HG03066 (cell line): Measurements from ENCODE around the gene PPP1R17.

Source experiments
- ATAC-seq: cut with Tn5 transposase; IDR thresholded peaks from one replicate; pipeline ENCODE4 v1.9.1; 2021; ENCODE audit warnings: low read depth; ENCODE audit not compliant: unreplicated experiment

The PPP1R17 gene

GRCh38 chr7:31695859-31696614, 9.0 kb downstream of the PPP1R17 start:
- ATAC-seq, result no peak

- no peak for ATAC-seq
Measured at GRCh38 chr7:31699050-31699449, 12.0 kb downstream of the PPP1R17 start.

GRCh38 chr7:31702354-31702753, 15.3 kb downstream of the PPP1R17 start:
- no peak for ATAC-seq

- no peak for ATAC-seq
Measured at GRCh38 chr7:31705377-31705776, 18.4 kb downstream of the PPP1R17 start.

- ATAC-seq, result no peak
Measured at GRCh38 chr7:31707089-31707488, 20.1 kb downstream of the PPP1R17 start.

GRCh38 chr7:31710171-31710570, 23.2 kb downstream of the PPP1R17 start:
- ATAC-seq, result no peak

- ATAC-seq, result no peak
Measured at GRCh38 chr7:31716355-31716754, 29.3 kb downstream of the PPP1R17 start.

- ATAC-seq, result no peak
Measured at GRCh38 chr7:31720366-31720765, 33.4 kb downstream of the PPP1R17 start.

GRCh38 chr7:31724696-31725095, 37.7 kb downstream of the PPP1R17 start:
- ATAC-seq, result no peak

- ATAC-seq, result no peak
Measured at GRCh38 chr7:31729195-31729804, 42.3 kb downstream of the PPP1R17 start.

- no peak for ATAC-seq
Measured at GRCh38 chr7:31734456-31734855, 47.4 kb downstream of the PPP1R17 start.

- ATAC-seq, result no peak
Measured at GRCh38 chr7:31735991-31736982, 49.3 kb downstream of the PPP1R17 start.

- ATAC-seq, result no peak
Measured at GRCh38 chr7:31741852-31742251, 54.8 kb downstream of the PPP1R17 start.

- ATAC-seq, result no peak
Measured at GRCh38 chr7:31744294-31744874, 57.4 kb downstream of the PPP1R17 start.

GRCh38 chr7:31747553-31747952, 60.5 kb downstream of the PPP1R17 start:
- no peak for ATAC-seq

GRCh38 chr7:31748084-31748483, 61.1 kb downstream of the PPP1R17 start:
- no peak for ATAC-seq

- ATAC-seq, result no peak
Measured at GRCh38 chr7:31751726-31752125, 64.7 kb downstream of the PPP1R17 start.
